GM19328 (cell line): ENCODE results near the gene PRPF18.

Experiments
- ATAC-seq: cut with Tn5 transposase; IDR thresholded peaks from one replicate; pipeline ENCODE4 v1.9.1; 2021; ENCODE audit warnings: mild to moderate bottlenecking, moderate library complexity; ENCODE audit not compliant: unreplicated experiment

PRPF18 gene

GRCh38 chr10:13604357-13605040 lies 17.7 kb downstream of the PRPF18 start:
- ATAC-seq, result no peak

- ATAC-seq, result no peak
These were observed 21.6 kb downstream of the PRPF18 start for GRCh38 chr10:13608246-13608853.

GRCh38 chr10:13612654-13613373 lies 26.0 kb downstream of the PRPF18 start:
- no peak for ATAC-seq

GRCh38 chr10:13613519-13613918 lies 26.8 kb downstream of the PRPF18 start:
- ATAC-seq, result no peak

GRCh38 chr10:13614530-13615332 lies 28.0 kb downstream of the PRPF18 start:
- ATAC-seq, result no peak

- ATAC-seq, result no peak
These were observed 29.0 kb downstream of the PRPF18 start for GRCh38 chr10:13615650-13616300.

GRCh38 chr10:13617116-13617515 lies 30.4 kb downstream of the PRPF18 start:
- ATAC-seq, result no peak

GRCh38 chr10:13621931-13622330 lies 35.2 kb downstream of the PRPF18 start:
- no peak for ATAC-seq

GRCh38 chr10:13624630-13625029 lies 37.9 kb downstream of the PRPF18 start:
- no peak for ATAC-seq

GRCh38 chr10:13627459-13628310 lies 40.9 kb downstream of the PRPF18 start:
- ATAC-seq, result no peak

- no peak for ATAC-seq
These were observed 41.9 kb downstream of the PRPF18 start for GRCh38 chr10:13628661-13629060.

GRCh38 chr10:13629116-13629515 lies 42.4 kb downstream of the PRPF18 start:
- no peak for ATAC-seq

- ATAC-seq, result no peak
These were observed 43.5 kb downstream of the PRPF18 start for GRCh38 chr10:13630231-13630630.

GRCh38 chr10:13631594-13631993 lies 44.8 kb downstream of the PRPF18 start:
- no peak for ATAC-seq

GRCh38 chr10:13632440-13632839 lies 45.7 kb downstream of the PRPF18 start:
- no peak for ATAC-seq

- no peak for ATAC-seq
These were observed 46.2 kb downstream of the PRPF18 start for GRCh38 chr10:13632884-13633440.

GRCh38 chr10:13633689-13634088 lies 46.9 kb downstream of the PRPF18 start:
- no peak for ATAC-seq

GRCh38 chr10:13634207-13634606 lies 47.4 kb downstream of the PRPF18 start:
- no peak for ATAC-seq

- ATAC-seq, result no peak
These were observed 50.0 kb downstream of the PRPF18 start for GRCh38 chr10:13636776-13637175.
